Frontal cortex (tissue), 4 donors: ENCODE measurements around the gene C17orf107. TPM values are rescaled to one million over a fixed set of nuclear protein-coding genes. Genes with fewer than 3 reads are reported as not detected.
A peak's percentile ranks its signal among the peaks of the same experiment; 100 is the strongest.
"Not testable (repeated sequence)": the region's sequence is repeated elsewhere in the genome, so short reads cannot be mapped to it uniquely, and the experiment has no call there.

Source experiments
- DNase-seq, 2 donors: peaks; one replicate each; pipeline ENCODE4 v3.0.0; 2012; ENCODE audit warnings: low spot score in 2 of 2
- FAIRE-seq: peaks from 2 replicates; lab custom pipeline; 2012; peaks lifted over from hg19 to GRCh38; lab: Jason Lieb, UNC
- total RNA-seq: library from RNA; depleted of rRNA; stranded (reverse); fragments of >200 nt; gene quantifications from one replicate; pipeline ENCODE4 v1.2.3, GENCODE V29; 2014
- donor health status: control.
- donor health status: control.
- donor health status: control.

The C17orf107 gene
- total RNA-seq, 1 donor from 2014 or later: 2.4 TPM

GRCh38 chr17:4897785-4898184 is 1.6 kb upstream of the C17orf107 start:
- FAIRE-seq (no peak), DNase-seq (no peak)

- DNase-seq: no peak
- no peak for FAIRE-seq
These were observed 985 bp upstream of the C17orf107 start for GRCh38 chr17:4898351-4898750.

- DNase-seq (no peak), FAIRE-seq (no peak)
These were observed 409 bp upstream of the C17orf107 start for GRCh38 chr17:4898927-4899326.

- DNase-seq (peak; percentile 26 to 29), FAIRE-seq (no peak)
These were observed 1.1 kb downstream of the C17orf107 start for GRCh38 chr17:4900231-4901107.

GRCh38 chr17:4901108-4901647 is 1.8 kb downstream of the C17orf107 start:
- FAIRE-seq (no peak), DNase-seq (peak in 1 of 2 donors; percentile 24)

GRCh38 chr17:4901648-4902344 is 2.5 kb downstream of the C17orf107 start:
- no peak for FAIRE-seq
- peak; percentile 48 to 60 for DNase-seq

GRCh38 chr17:4902540-4902939 is 3.2 kb downstream of the C17orf107 start:
- DNase-seq (no peak), FAIRE-seq (no peak)

- DNase-seq (peak; percentile 44 to 56), FAIRE-seq (no peak)
These were observed 3.9 kb downstream of the C17orf107 start, which contains the start of gene CHRNE for GRCh38 chr17:4903051-4903818. Gene CHRNE (minus strand): TSS chr17:4903098. CDS start chr17:4903063, 35 bp downstream.

- DNase-seq, FAIRE-seq: not testable (repeated sequence)
These were observed 7.3 kb downstream of the C17orf107 start for GRCh38 chr17:4906642-4907041.

GRCh38 chr17:4908301-4908700 is 9.0 kb downstream of the C17orf107 start:
- no peak for DNase-seq
- no peak for FAIRE-seq

- DNase-seq: peak; percentile 67 to 85
These were observed 9.6 kb downstream of the C17orf107 start for GRCh38 chr17:4908711-4909496.

GRCh38 chr17:4913994-4914393 is 14.7 kb downstream of the C17orf107 start:
- no peak for DNase-seq
- no peak for FAIRE-seq

More at GRCh38 chr17:4908711-4909496, 9.6 kb downstream of the C17orf107 start:
- no peak for FAIRE-seq

GRCh38 chr17:4914551-4914950 is 15.2 kb downstream of the C17orf107 start:
- FAIRE-seq, DNase-seq: not testable (repeated sequence)

GRCh38 chr17:4919511-4920047 is 20.2 kb downstream of the C17orf107 start:
- no peak for FAIRE-seq
- DNase-seq: no peak

GRCh38 chr17:4920351-4921048 is 21.2 kb downstream of the C17orf107 start:
- FAIRE-seq: no peak
- DNase-seq: no peak

GRCh38 chr17:4921320-4921719 is 22.0 kb downstream of the C17orf107 start:
- FAIRE-seq: no peak

GRCh38 chr17:4926577-4927335 is 27.4 kb downstream of the C17orf107 start:
- FAIRE-seq, DNase-seq: not testable (repeated sequence)

More at GRCh38 chr17:4921320-4921719, 22.0 kb downstream of the C17orf107 start:
- DNase-seq: no peak
